ENCODE results near the gene FMNL1.

- TF ChIP-seq CTCF (IDR thresholded peaks at IDR 0.05; ENCODE audit: insufficient read depth, low read length) (no peak), POLR2AphosphoS5 (IDR thresholded peaks at IDR 0.05; ENCODE audit: low read depth) (no peak), REST (IDR thresholded peaks at IDR 0.05; ENCODE audit: insufficient replicate concordance, low read depth) (no peak), SPI1 (IDR thresholded peaks at IDR 0.05; ENCODE audit: borderline replicate concordance, low read depth) (no peak)
Measured at GRCh38 chr17:45223539-45224528, 2.1 kb downstream of the FMNL1 start.

Measured in HL-60 (cell line).